Measurements from ENCODE around the gene NR4A1.

Gene NR4A1

GRCh38 chr12:52073531-52074381, 22.5 kb downstream of the NR4A1 start:
- no peak for ATAC-seq
- TF ChIP-seq ZFP3 (CRISPR knock-in tag; IDR thresholded peaks at IDR 0.05), result no peak
- no peak for TF ChIP-seq PPARA (CRISPR knock-in tag; IDR thresholded peaks at IDR 0.05; ENCODE audit: borderline replicate concordance)
- TF ChIP-seq TOX (CRISPR knock-in tag; IDR thresholded peaks at IDR 0.05; ENCODE audit: borderline replicate concordance), result no peak
- TF ChIP-seq ZNF565 (CRISPR knock-in tag; conservative IDR thresholded peaks at IDR 0.05; ENCODE audit: low read depth), result no peak
- TF ChIP-seq CREB5 (CRISPR knock-in tag; IDR thresholded peaks at IDR 0.05; ENCODE audit: low read depth), result no peak

- no peak for ATAC-seq
These were observed 23.9 kb downstream of the NR4A1 start for GRCh38 chr12:52074971-52075724.

DNA sequence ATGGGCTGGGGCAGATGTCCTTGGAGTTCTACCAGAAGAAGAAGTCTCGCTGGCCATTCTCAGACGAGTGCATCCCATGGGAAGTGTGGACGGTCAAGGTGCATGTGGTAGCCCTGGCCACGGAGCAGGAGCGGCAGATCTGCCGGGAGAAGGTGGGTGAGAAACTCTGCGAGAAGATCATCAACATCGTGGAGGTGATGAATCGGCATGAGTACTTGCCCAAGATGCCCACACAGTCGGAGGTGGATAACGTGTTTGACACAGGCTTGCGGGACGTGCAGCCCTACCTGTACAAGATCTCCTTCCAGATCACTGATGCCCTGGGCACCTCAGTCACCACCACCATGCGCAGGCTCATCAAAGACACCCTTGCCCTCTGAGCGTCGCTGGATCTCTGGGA, 25.6 kb downstream of the NR4A1 start:
- ATAC-seq, result no peak
- TF ChIP-seq, protein P1, sequence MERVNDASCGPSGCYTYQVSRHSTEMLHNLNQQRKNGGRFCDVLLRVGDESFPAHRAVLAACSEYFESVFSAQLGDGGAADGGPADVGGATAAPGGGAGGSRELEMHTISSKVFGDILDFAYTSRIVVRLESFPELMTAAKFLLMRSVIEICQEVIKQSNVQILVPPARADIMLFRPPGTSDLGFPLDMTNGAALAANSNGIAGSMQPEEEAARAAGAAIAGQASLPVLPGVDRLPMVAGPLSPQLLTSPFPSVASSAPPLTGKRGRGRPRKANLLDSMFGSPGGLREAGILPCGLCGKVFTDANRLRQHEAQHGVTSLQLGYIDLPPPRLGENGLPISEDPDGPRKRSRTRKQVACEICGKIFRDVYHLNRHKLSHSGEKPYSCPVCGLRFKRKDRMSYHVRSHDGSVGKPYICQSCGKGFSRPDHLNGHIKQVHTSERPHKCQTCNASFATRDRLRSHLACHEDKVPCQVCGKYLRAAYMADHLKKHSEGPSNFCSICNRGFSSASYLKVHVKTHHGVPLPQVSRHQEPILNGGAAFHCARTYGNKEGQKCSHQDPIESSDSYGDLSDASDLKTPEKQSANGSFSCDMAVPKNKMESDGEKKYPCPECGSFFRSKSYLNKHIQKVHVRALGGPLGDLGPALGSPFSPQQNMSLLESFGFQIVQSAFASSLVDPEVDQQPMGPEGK (CRISPR knock-in tag; IDR thresholded peaks at IDR 0.05; ENCODE audit: borderline replicate concordance), result no peak
- TF ChIP-seq ZFP30 (CRISPR knock-in tag; IDR thresholded peaks at IDR 0.05), result no peak
- TF ChIP-seq ZFP3 (CRISPR knock-in tag; IDR thresholded peaks at IDR 0.05), result no peak
- TF ChIP-seq GLIS3 (CRISPR knock-in tag; IDR thresholded peaks at IDR 0.05), result no peak
- TF ChIP-seq ISL1 (CRISPR knock-in tag; IDR thresholded peaks at IDR 0.05), result no peak
- TF ChIP-seq RARB (CRISPR knock-in tag; IDR thresholded peaks at IDR 0.05), result no peak
- no peak for TF ChIP-seq TCF4 (CRISPR knock-in tag; IDR thresholded peaks at IDR 0.05; ENCODE audit: borderline replicate concordance)
- no peak for TF ChIP-seq ZNF565 (CRISPR knock-in tag; conservative IDR thresholded peaks at IDR 0.05; ENCODE audit: low read depth)
- no peak for TF ChIP-seq TOX (CRISPR knock-in tag; IDR thresholded peaks at IDR 0.05; ENCODE audit: borderline replicate concordance)
- no peak for TF ChIP-seq CSDC2 (CRISPR knock-in tag; IDR thresholded peaks at IDR 0.05)
- TF ChIP-seq OSR1 (CRISPR knock-in tag; IDR thresholded peaks at IDR 0.05), result no peak
- no peak for TF ChIP-seq BACH2 (CRISPR knock-in tag; IDR thresholded peaks at IDR 0.05; ENCODE audit: borderline replicate concordance)
- TF ChIP-seq ZNF8 (CRISPR knock-in tag; IDR thresholded peaks at IDR 0.05), result no peak

More at GRCh38 chr12:52074971-52075724, 23.9 kb downstream of the NR4A1 start:
- TF ChIP-seq PPARA (CRISPR knock-in tag; IDR thresholded peaks at IDR 0.05; ENCODE audit: borderline replicate concordance) (no peak), GLIS3 (CRISPR knock-in tag; IDR thresholded peaks at IDR 0.05) (no peak), ESRRG (CRISPR knock-in tag; IDR thresholded peaks at IDR 0.05) (no peak), TCF4 (CRISPR knock-in tag; IDR thresholded peaks at IDR 0.05; ENCODE audit: borderline replicate concordance) (no peak), TSHZ2 (CRISPR knock-in tag; IDR thresholded peaks at IDR 0.05) (no peak), RARB (CRISPR knock-in tag; IDR thresholded peaks at IDR 0.05) (no peak), ISL1 (CRISPR knock-in tag; IDR thresholded peaks at IDR 0.05) (no peak), ARNTL (CRISPR knock-in tag; IDR thresholded peaks at IDR 0.05; ENCODE audit: borderline replicate concordance, low read depth) (no peak), BACH2 (CRISPR knock-in tag; IDR thresholded peaks at IDR 0.05; ENCODE audit: borderline replicate concordance) (no peak), ZNF565 (CRISPR knock-in tag; conservative IDR thresholded peaks at IDR 0.05; ENCODE audit: low read depth) (no peak)
- TF ChIP-seq, protein P2, sequence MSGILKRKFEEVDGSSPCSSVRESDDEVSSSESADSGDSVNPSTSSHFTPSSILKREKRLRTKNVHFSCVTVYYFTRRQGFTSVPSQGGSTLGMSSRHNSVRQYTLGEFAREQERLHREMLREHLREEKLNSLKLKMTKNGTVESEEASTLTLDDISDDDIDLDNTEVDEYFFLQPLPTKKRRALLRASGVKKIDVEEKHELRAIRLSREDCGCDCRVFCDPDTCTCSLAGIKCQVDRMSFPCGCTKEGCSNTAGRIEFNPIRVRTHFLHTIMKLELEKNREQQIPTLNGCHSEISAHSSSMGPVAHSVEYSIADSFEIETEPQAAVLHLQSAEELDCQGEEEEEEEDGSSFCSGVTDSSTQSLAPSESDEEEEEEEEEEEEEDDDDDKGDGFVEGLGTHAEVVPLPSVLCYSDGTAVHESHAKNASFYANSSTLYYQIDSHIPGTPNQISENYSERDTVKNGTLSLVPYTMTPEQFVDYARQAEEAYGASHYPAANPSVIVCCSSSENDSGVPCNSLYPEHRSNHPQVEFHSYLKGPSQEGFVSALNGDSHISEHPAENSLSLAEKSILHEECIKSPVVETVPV (CRISPR knock-in tag; IDR thresholded peaks at IDR 0.05), result no peak
- TF ChIP-seq, protein P3, sequence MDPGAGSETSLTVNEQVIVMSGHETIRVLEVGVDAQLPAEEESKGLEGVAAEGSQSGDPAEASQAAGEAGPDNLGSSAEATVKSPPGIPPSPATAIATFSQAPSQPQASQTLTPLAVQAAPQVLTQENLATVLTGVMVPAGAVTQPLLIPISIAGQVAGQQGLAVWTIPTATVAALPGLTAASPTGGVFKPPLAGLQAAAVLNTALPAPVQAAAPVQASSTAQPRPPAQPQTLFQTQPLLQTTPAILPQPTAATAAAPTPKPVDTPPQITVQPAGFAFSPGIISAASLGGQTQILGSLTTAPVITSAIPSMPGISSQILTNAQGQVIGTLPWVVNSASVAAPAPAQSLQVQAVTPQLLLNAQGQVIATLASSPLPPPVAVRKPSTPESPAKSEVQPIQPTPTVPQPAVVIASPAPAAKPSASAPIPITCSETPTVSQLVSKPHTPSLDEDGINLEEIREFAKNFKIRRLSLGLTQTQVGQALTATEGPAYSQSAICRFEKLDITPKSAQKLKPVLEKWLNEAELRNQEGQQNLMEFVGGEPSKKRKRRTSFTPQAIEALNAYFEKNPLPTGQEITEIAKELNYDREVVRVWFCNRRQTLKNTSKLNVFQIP (CRISPR knock-in tag; IDR thresholded peaks at IDR 0.05; ENCODE audit: borderline replicate concordance, low read depth), result no peak
